ENCODE data around the gene KCNIP4.

DNA sequence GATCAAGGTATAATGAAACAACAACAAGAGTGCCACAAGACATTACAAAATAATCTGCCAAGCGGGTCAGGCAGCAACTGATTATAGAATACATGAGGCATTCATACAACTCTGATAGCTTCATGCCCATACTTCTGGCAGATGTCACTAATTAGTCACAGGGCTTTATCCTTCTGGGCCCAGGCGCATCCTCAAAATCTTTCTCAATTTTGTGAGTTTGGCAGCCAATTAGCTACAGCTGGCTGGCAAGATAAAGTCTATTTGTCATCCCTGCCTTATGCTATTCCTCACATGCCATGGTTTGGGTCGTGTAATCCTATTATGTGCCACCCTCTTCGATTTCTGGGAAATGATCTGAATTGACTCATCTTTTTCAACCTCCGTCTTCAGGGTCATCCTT lies 994.0 kb downstream of the KCNIP4 start:
- TF ChIP-seq, protein P1, sequence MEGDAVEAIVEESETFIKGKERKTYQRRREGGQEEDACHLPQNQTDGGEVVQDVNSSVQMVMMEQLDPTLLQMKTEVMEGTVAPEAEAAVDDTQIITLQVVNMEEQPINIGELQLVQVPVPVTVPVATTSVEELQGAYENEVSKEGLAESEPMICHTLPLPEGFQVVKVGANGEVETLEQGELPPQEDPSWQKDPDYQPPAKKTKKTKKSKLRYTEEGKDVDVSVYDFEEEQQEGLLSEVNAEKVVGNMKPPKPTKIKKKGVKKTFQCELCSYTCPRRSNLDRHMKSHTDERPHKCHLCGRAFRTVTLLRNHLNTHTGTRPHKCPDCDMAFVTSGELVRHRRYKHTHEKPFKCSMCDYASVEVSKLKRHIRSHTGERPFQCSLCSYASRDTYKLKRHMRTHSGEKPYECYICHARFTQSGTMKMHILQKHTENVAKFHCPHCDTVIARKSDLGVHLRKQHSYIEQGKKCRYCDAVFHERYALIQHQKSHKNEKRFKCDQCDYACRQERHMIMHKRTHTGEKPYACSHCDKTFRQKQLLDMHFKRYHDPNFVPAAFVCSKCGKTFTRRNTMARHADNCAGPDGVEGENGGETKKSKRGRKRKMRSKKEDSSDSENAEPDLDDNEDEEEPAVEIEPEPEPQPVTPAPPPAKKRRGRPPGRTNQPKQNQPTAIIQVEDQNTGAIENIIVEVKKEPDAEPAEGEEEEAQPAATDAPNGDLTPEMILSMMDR (IDR thresholded peaks at IDR 0.05), result no peak
- no peak for TF ChIP-seq EZH2 (IDR thresholded peaks at IDR 0.05)
